Measurements from ENCODE around the gene CHEK2.
"Not testable (repeated sequence)": the region's sequence is repeated elsewhere in the genome, so short reads cannot be mapped to it uniquely, and the experiment has no call there.

Gene CHEK2

GRCh38 chr22:28682966-28683365, 58.7 kb downstream of the CHEK2 start:
- DNase-seq (ENCODE audit: low spot score) = not testable (repeated sequence)

- not testable (repeated sequence) for DNase-seq (ENCODE audit: low spot score)
Measured at GRCh38 chr22:28680813-28681490, 60.7 kb downstream of the CHEK2 start.

GRCh38 chr22:28679611-28680287, 61.9 kb downstream of the CHEK2 start, which contains the start of gene TTC28:
TSS of gene TTC28 (minus strand) at chr22:28679840. CDS start at chr22:28679723, 117 bp downstream.
- DNase-seq (ENCODE audit: low spot score) = not testable (repeated sequence)

GRCh38 chr22:28678778-28679610, 62.6 kb downstream of the CHEK2 start:
- not testable (repeated sequence) for DNase-seq (ENCODE audit: low spot score)

GRCh38 chr22:28678170-28678569, 63.5 kb downstream of the CHEK2 start:
- not testable (repeated sequence) for DNase-seq (ENCODE audit: low spot score)

GRCh38 chr22:28674121-28674563, 67.5 kb downstream of the CHEK2 start:
- DNase-seq (ENCODE audit: low spot score) = peak; percentile 72

- no peak for DNase-seq (ENCODE audit: low spot score)
Measured at GRCh38 chr22:28670756-28671155, 70.9 kb downstream of the CHEK2 start.

GRCh38 chr22:28670161-28670560, 71.5 kb downstream of the CHEK2 start:
- no peak for DNase-seq (ENCODE audit: low spot score)

- DNase-seq (ENCODE audit: low spot score) = no peak
Measured at GRCh38 chr22:28669387-28669786, 72.2 kb downstream of the CHEK2 start.

- DNase-seq (ENCODE audit: low spot score) = not testable (repeated sequence)
Measured at GRCh38 chr22:28663569-28663942, 78.1 kb downstream of the CHEK2 start.

GRCh38 chr22:28658448-28658847, 83.2 kb downstream of the CHEK2 start:
- DNase-seq (ENCODE audit: low spot score) = no peak

- DNase-seq (ENCODE audit: low spot score) = no peak
Measured at GRCh38 chr22:28656181-28656580, 85.4 kb downstream of the CHEK2 start.

GRCh38 chr22:28650463-28650862, 91.2 kb downstream of the CHEK2 start:
- no peak for DNase-seq (ENCODE audit: low spot score)

- no peak for DNase-seq (ENCODE audit: low spot score)
Measured at GRCh38 chr22:28648792-28649191, 92.8 kb downstream of the CHEK2 start.

- DNase-seq (ENCODE audit: low spot score) = no peak
Measured at GRCh38 chr22:28647216-28647615, 94.4 kb downstream of the CHEK2 start.

GRCh38 chr22:28639321-28639720, 102.3 kb downstream of the CHEK2 start:
- DNase-seq (ENCODE audit: low spot score) = no peak
